Parathyroid adenoma (tissue), 2 donors: Measurements from ENCODE around the gene ADD3.

Experiments used
- H2AFZ ChIP-seq: fragments of 300-600 bp; sonication (generic); one replicate; pipeline ENCODE4 v1.7.0; 2017; ENCODE audit warnings: antibody characterized with exemption, mild to moderate bottlenecking
- H3K27ac ChIP-seq: fragments of 300-600 bp; sonication (generic); one replicate; pipeline ENCODE4 v1.7.0; 2017
- H3K27me3 ChIP-seq: fragments of 300-600 bp; sonication (generic); one replicate; pipeline ENCODE4 v1.7.0; 2017; ENCODE audit warnings: low read length; ENCODE audit not compliant: control insufficient read depth, insufficient read depth
- H3K36me3 ChIP-seq: fragments of 300-600 bp; sonication (generic); one replicate; pipeline ENCODE4 v1.7.0; 2017; ENCODE audit warnings: low read length; ENCODE audit not compliant: control insufficient read depth, insufficient read depth
- H3K4me1 ChIP-seq: fragments of 300-600 bp; sonication (generic); one replicate; pipeline ENCODE4 v1.7.0; 2017; ENCODE audit warnings: control low read depth
- H3K4me2 ChIP-seq: fragments of 300-600 bp; sonication (generic); one replicate; pipeline ENCODE4 v1.7.0; 2017; ENCODE audit warnings: low read length
- H3K4me3 ChIP-seq: fragments of 300-600 bp; sonication (generic); one replicate; pipeline ENCODE4 v1.7.0; 2017; ENCODE audit warnings: low read depth, low read length
- H3K79me2 ChIP-seq: fragments of 300-600 bp; sonication (generic); one replicate; pipeline ENCODE4 v1.7.0; 2017; ENCODE audit warnings: control low read depth
- H3K9ac ChIP-seq: fragments of 300-600 bp; sonication (generic); one replicate; pipeline ENCODE4 v1.7.0; 2017; ENCODE audit warnings: mild to moderate bottlenecking
- H3K9me3 ChIP-seq: fragments of 300-600 bp; sonication (generic); one replicate; pipeline ENCODE4 v1.7.0; 2017; ENCODE audit warnings: low read length; ENCODE audit not compliant: control insufficient read depth
- TF ChIP-seq, protein P1 (sequence below): fragments of 300-600 bp; sonication (generic); IDR thresholded peaks from one replicate; pipeline ENCODE4 v1.7.0; 2017; ENCODE audit warnings: antibody characterized with exemption, mild to moderate bottlenecking
- donor health status: primary hyperparathyroidism.

ADD3 gene

GRCh38 chr10:109975244-109976190, 32.3 kb upstream of the ADD3 start:
- TF ChIP-seq, protein P1, sequence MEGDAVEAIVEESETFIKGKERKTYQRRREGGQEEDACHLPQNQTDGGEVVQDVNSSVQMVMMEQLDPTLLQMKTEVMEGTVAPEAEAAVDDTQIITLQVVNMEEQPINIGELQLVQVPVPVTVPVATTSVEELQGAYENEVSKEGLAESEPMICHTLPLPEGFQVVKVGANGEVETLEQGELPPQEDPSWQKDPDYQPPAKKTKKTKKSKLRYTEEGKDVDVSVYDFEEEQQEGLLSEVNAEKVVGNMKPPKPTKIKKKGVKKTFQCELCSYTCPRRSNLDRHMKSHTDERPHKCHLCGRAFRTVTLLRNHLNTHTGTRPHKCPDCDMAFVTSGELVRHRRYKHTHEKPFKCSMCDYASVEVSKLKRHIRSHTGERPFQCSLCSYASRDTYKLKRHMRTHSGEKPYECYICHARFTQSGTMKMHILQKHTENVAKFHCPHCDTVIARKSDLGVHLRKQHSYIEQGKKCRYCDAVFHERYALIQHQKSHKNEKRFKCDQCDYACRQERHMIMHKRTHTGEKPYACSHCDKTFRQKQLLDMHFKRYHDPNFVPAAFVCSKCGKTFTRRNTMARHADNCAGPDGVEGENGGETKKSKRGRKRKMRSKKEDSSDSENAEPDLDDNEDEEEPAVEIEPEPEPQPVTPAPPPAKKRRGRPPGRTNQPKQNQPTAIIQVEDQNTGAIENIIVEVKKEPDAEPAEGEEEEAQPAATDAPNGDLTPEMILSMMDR: no peak
- H2AFZ ChIP-seq: peak overlapping the region; percentile 45
- H3K4me2 ChIP-seq: no peak overlapping the region
- H3K27me3 ChIP-seq: no peaks in the 10 kb centered on the region
- H3K27ac ChIP-seq: peak overlapping the region; percentile 68
- no peaks in the 10 kb centered on the region for H3K79me2 ChIP-seq
- H3K9me3 ChIP-seq: no peaks in the 10 kb centered on the region
- H3K9ac ChIP-seq: no peak overlapping the region
- no peaks in the 10 kb centered on the region for H3K36me3 ChIP-seq
- H3K4me1 ChIP-seq: peaks cover 6% of the 10 kb centered on the region
- no peak overlapping the region for H3K4me3 ChIP-seq

DNA sequence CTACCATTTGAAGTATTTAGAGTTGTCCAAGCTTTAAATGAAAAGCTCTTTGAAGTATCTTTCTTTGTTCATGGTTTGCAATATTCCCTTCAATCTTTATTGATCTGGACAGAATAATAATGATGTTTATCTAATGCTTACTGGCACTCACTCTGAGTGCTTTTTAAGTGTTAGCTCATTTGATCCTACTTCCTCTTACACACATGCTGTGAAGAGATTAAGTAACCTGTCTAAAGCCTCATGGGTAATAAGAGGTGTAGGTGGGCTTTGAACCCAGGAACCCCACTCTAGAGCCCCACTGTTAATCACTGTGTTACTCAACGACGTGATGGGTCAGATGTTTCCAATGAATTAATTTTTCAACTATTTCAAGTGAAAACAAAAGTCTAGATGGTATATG, 31.1 kb upstream of the ADD3 start:
- Histone ChIP-seq H3K79me2 (no peaks in the 10 kb centered on the region), H3K4me1 (peaks cover 6% of the 10 kb centered on the region), H3K27ac (no peak overlapping the region), H3K9ac (no peak overlapping the region), H3K36me3 (no peaks in the 10 kb centered on the region), H3K4me2 (no peak overlapping the region), H2AFZ (no peak overlapping the region), H3K9me3 (no peaks in the 10 kb centered on the region), H3K4me3 (no peak overlapping the region), H3K27me3 (no peaks in the 10 kb centered on the region)
- TF ChIP-seq, protein P1: no peak

GRCh38 chr10:109977382-109977806, 30.4 kb upstream of the ADD3 start:
- TF ChIP-seq, protein P1: no peak
- Histone ChIP-seq H3K4me1 (peaks cover 6% of the 10 kb centered on the region), H3K36me3 (no peaks in the 10 kb centered on the region), H2AFZ (peak overlapping the region; percentile 36), H3K4me2 (no peak overlapping the region), H3K27me3 (no peaks in the 10 kb centered on the region), H3K27ac (no peak overlapping the region), H3K79me2 (no peaks in the 10 kb centered on the region), H3K9ac (no peak overlapping the region), H3K9me3 (no peaks in the 10 kb centered on the region), H3K4me3 (no peak overlapping the region)

- no peaks in the 10 kb centered on the region for H3K9me3 ChIP-seq
- no peak overlapping the region for H3K4me3 ChIP-seq
- H3K4me1 ChIP-seq: peaks cover 6% of the 10 kb centered on the region
- H3K79me2 ChIP-seq: no peaks in the 10 kb centered on the region
- no peak overlapping the region for H3K27ac ChIP-seq
- TF ChIP-seq, protein P1: peak; percentile 59
- H3K36me3 ChIP-seq: no peaks in the 10 kb centered on the region
- no peak overlapping the region for H3K4me2 ChIP-seq
- H3K27me3 ChIP-seq: no peaks in the 10 kb centered on the region
- H2AFZ ChIP-seq: no peak overlapping the region
- no peak overlapping the region for H3K9ac ChIP-seq
Observed at GRCh38 chr10:109978481-109978880, 29.3 kb upstream of the ADD3 start.
